HL-60/S4 treated with retinoic acid at 250 ng/mL for 4 days and 3 days (cell line): ENCODE results near the gene ERLIN1.

Experiments
- in situ Hi-C: fragments of 300-500 bp; cut with MboI; formaldehyde crosslinking; loops from 2 replicates; pipeline ENCODE4 v1.7.0; 2022; ENCODE audit warnings: low sequenced_read_pairs

The ERLIN1 gene

GRCh38 chr10:100173035-100173434 lies 12.8 kb downstream of the ERLIN1 start:
- in situ Hi-C loops: no loop called here

- in situ Hi-C loops: no loop called here
Observed at GRCh38 chr10:100172349-100172748, 13.5 kb downstream of the ERLIN1 start.

- in situ Hi-C loops: no loop called here
Observed at GRCh38 chr10:100168313-100168643, 17.6 kb downstream of the ERLIN1 start.

GRCh38 chr10:100167553-100168312 lies 18.1 kb downstream of the ERLIN1 start:
- in situ Hi-C loops: no loop called here

GRCh38 chr10:100163704-100164621 lies 21.9 kb downstream of the ERLIN1 start:
- in situ Hi-C loops: no loop called here

GRCh38 chr10:100162696-100163095 lies 23.1 kb downstream of the ERLIN1 start:
- in situ Hi-C loops: no loop called here

GRCh38 chr10:100158044-100158805 lies 27.6 kb downstream of the ERLIN1 start:
- in situ Hi-C loops: no loop called here

GRCh38 chr10:100157156-100157555 lies 28.7 kb downstream of the ERLIN1 start:
- in situ Hi-C loops: no loop called here

GRCh38 chr10:100155936-100156335 lies 29.9 kb downstream of the ERLIN1 start:
- in situ Hi-C loops: no loop called here

- in situ Hi-C loops: no loop called here
Observed at GRCh38 chr10:100154666-100155065, 31.2 kb downstream of the ERLIN1 start.

- in situ Hi-C loops: no loop called here
Observed at GRCh38 chr10:100153239-100153825, 32.5 kb downstream of the ERLIN1 start.

- in situ Hi-C loops: no loop called here
Observed at GRCh38 chr10:100151723-100152300, 34.0 kb downstream of the ERLIN1 start.

- in situ Hi-C loops: no loop called here
Observed at GRCh38 chr10:100148353-100149211, 37.2 kb downstream of the ERLIN1 start.

- in situ Hi-C loops: no loop called here
Observed at GRCh38 chr10:100146875-100147650, 38.8 kb downstream of the ERLIN1 start.

GRCh38 chr10:100146398-100146797 lies 39.4 kb downstream of the ERLIN1 start:
- in situ Hi-C loops: no loop called here

GRCh38 chr10:100143756-100144155 lies 42.1 kb downstream of the ERLIN1 start:
- in situ Hi-C loops: no loop called here

GRCh38 chr10:100141446-100142087 lies 44.3 kb downstream of the ERLIN1 start:
- in situ Hi-C loops: no loop called here

GRCh38 chr10:100140070-100140469 lies 45.8 kb downstream of the ERLIN1 start:
- in situ Hi-C loops: no loop called here
